MCF 10A (cell line): Measurements from ENCODE around the gene FAM240B. TPM values are rescaled to one million over a fixed set of nuclear protein-coding genes. Genes with fewer than 3 reads are reported as not detected.

Experiments
- BruUV-seq: library from RNA; stranded (reverse); fragments of 400-500 nt; replicated peaks from 2 replicates; lab custom pipeline; 2021; lab: Mats Ljungman, UMichigan
- CTCF ChIA-PET: fragments of 300-600 bp; sonication (Branson Sonifier 250); formaldehyde crosslinking; extraction: SDS; loops from one replicate; lab custom pipeline; 2021; ENCODE audit warnings: antibody characterized with exemption, inconsistent platforms; lab: Yijun Ruan, JAX
- POLR2A ChIA-PET: fragments of 300-600, 350-650 bp; sonication (Branson Sonifier 250); formaldehyde crosslinking; extraction: SDS; loops from one replicate; lab custom pipeline; 2020; ENCODE audit warnings: antibody characterized with exemption, inconsistent platforms; lab: Yijun Ruan, JAX
- DNase-seq: peaks from one replicate; pipeline ENCODE4 v3.0.0-alpha.2; 2018; ENCODE audit not compliant: unreplicated experiment
- H3K27ac Mint-ChIP-seq: one replicate; pipeline ENCODE4 v1.8.0; 2022; ENCODE audit warnings: mild to moderate bottlenecking, low read depth, mixed read lengths; ENCODE audit not compliant: unreplicated experiment
- H3K27me3 Mint-ChIP-seq: one replicate; pipeline ENCODE4 v1.8.0; 2022; ENCODE audit warnings: mixed read lengths; ENCODE audit not compliant: insufficient read depth, unreplicated experiment
- H3K36me3 Mint-ChIP-seq: one replicate; pipeline ENCODE4 v1.8.0; 2022; ENCODE audit warnings: mild to moderate bottlenecking, moderate library complexity, mixed read lengths; ENCODE audit not compliant: insufficient read depth, unreplicated experiment
- H3K4me1 Mint-ChIP-seq: one replicate; pipeline ENCODE4 v1.8.0; 2022; ENCODE audit warnings: mixed read lengths; ENCODE audit not compliant: insufficient read depth, unreplicated experiment
- H3K4me3 Mint-ChIP-seq: one replicate; pipeline ENCODE4 v1.8.0; 2022; ENCODE audit warnings: mild to moderate bottlenecking, moderate library complexity, mixed read lengths; ENCODE audit not compliant: unreplicated experiment
- H3K9me3 Mint-ChIP-seq: one replicate; pipeline ENCODE4 v1.8.0; 2022; ENCODE audit warnings: mixed read lengths; ENCODE audit not compliant: unreplicated experiment
- CTCF ChIP-seq: fragments of 200-600 bp; IDR thresholded peaks from one replicate; pipeline ENCODE4 v1.8.0; 2022; ENCODE audit warnings: antibody characterized with exemption, mild to moderate bottlenecking; ENCODE audit not compliant: unreplicated experiment
- intact Hi-C: fragments of 100-400 bp; cut with micrococcal nuclease; formaldehyde crosslinking; loops from 2 replicates; pipeline ENCODE4 v1.14.1; 2022
- total RNA-seq: library from RNA; stranded (reverse); gene quantifications from 2 replicates; pipeline ENCODE4 v1.2.3, GENCODE V29; 2022

FAM240B gene
- total RNA-seq, 1 experiment from 2014 or later: not detected

- DNase-seq: no peak
- no TSS peak for BruUV-seq
- Mint-ChIP-seq H3K4me3 (no peak overlapping the region), H3K36me3 (no peaks in the 10 kb centered on the region), H3K27me3 (no peaks in the 10 kb centered on the region), H3K9me3 (no peaks in the 10 kb centered on the region), H3K4me1 (peaks cover 4% of the 10 kb centered on the region), H3K27ac (no peak overlapping the region)
- CTCF ChIA-PET: no interaction called here
- intact Hi-C loops: no loop called here
- TF ChIP-seq CTCF: no peak
- POLR2A ChIA-PET: no interaction called here
These were observed 44.1 kb downstream of the FAM240B start for GRCh38 chr9:38675831-38676230.

- CTCF ChIA-PET: interaction anchor here (1.2 to 1.5 kb wide), 2 partner anchors 31 to 33 kb away, joined by 4 to 6 read pairs; no protein-coding TSS in a partner anchor
- no peak overlapping the region for H3K27ac Mint-ChIP-seq
- POLR2A ChIA-PET: no interaction called here
- H3K9me3 Mint-ChIP-seq: no peaks in the 10 kb centered on the region
- no TSS peak for BruUV-seq
- no peak overlapping the region for H3K4me3 Mint-ChIP-seq
- no peak for TF ChIP-seq CTCF
- intact Hi-C loops: no loop called here
- no peaks in the 10 kb centered on the region for H3K27me3 Mint-ChIP-seq
- H3K4me1 Mint-ChIP-seq: peaks cover under 1% of the 10 kb centered on the region
- no peak for DNase-seq
- H3K36me3 Mint-ChIP-seq: no peaks in the 10 kb centered on the region
These were observed 44.7 kb downstream of the FAM240B start for GRCh38 chr9:38675211-38675610.

GRCh38 chr9:38673399-38674193, 46.3 kb downstream of the FAM240B start:
- DNase-seq: no peak
- no peak for TF ChIP-seq CTCF
- BruUV-seq: no TSS peak
- Mint-ChIP-seq H3K9me3 (no peaks in the 10 kb centered on the region), H3K4me3 (no peak overlapping the region), H3K27me3 (no peaks in the 10 kb centered on the region), H3K4me1 (no peaks in the 10 kb centered on the region), H3K27ac (no peak overlapping the region), H3K36me3 (no peaks in the 10 kb centered on the region)
- intact Hi-C loops: no loop called here
- ChIA-PET POLR2A (no interaction called here), CTCF (interaction anchor here (1.2 to 1.5 kb wide), 2 partner anchors 30 to 31 kb away, joined by 4 to 6 read pairs; no protein-coding TSS in a partner anchor)

GRCh38 chr9:38671748-38672147, 48.2 kb downstream of the FAM240B start:
- H3K4me3 Mint-ChIP-seq: no peak overlapping the region
- H3K36me3 Mint-ChIP-seq: no peaks in the 10 kb centered on the region
- no peak for DNase-seq
- no peak for TF ChIP-seq CTCF
- no peaks in the 10 kb centered on the region for H3K27me3 Mint-ChIP-seq
- H3K27ac Mint-ChIP-seq: no peak overlapping the region
- BruUV-seq: no TSS peak
- POLR2A ChIA-PET: no interaction called here
- CTCF ChIA-PET: interaction anchor here (0.6 kb wide), 1 partner anchor 29 kb away, joined by 4 read pairs; no protein-coding TSS in a partner anchor
- H3K9me3 Mint-ChIP-seq: no peaks in the 10 kb centered on the region
- H3K4me1 Mint-ChIP-seq: no peaks in the 10 kb centered on the region
- intact Hi-C loops: no loop called here
